Prostate gland (tissue), 2 donors: Measurements from ENCODE around the gene MAP1S.

Experiments
- POLR2A ChIP-seq: fragments of 450-650 bp; IDR thresholded peaks from one replicate; pipeline ENCODE4 v1.6.1; 2016; ENCODE audit warnings: antibody characterized with exemption, mild to moderate bottlenecking
- POLR2AphosphoS5 ChIP-seq: sonication (generic); formaldehyde crosslinking; IDR thresholded peaks from one replicate; pipeline ENCODE4 v1.6.1; 2017; ENCODE audit warnings: antibody characterized with exemption
- TF ChIP-seq, protein P1 (sequence below), 4 experiments: fragments of 200-600 bp in 2 of 4; fragments of 450-650 bp in 2 of 4; sonication (generic) in 2 of 4; IDR thresholded peaks; 1 replicate in 3 of 4; 2 replicates in 1 of 4; pipeline ENCODE4 v1.5.1; 2016 to 2019; ENCODE audit warnings: antibody characterized with exemption in 4 of 4, mild to moderate bottlenecking in 2 of 4, moderate library complexity in 2 of 4

DNA sequence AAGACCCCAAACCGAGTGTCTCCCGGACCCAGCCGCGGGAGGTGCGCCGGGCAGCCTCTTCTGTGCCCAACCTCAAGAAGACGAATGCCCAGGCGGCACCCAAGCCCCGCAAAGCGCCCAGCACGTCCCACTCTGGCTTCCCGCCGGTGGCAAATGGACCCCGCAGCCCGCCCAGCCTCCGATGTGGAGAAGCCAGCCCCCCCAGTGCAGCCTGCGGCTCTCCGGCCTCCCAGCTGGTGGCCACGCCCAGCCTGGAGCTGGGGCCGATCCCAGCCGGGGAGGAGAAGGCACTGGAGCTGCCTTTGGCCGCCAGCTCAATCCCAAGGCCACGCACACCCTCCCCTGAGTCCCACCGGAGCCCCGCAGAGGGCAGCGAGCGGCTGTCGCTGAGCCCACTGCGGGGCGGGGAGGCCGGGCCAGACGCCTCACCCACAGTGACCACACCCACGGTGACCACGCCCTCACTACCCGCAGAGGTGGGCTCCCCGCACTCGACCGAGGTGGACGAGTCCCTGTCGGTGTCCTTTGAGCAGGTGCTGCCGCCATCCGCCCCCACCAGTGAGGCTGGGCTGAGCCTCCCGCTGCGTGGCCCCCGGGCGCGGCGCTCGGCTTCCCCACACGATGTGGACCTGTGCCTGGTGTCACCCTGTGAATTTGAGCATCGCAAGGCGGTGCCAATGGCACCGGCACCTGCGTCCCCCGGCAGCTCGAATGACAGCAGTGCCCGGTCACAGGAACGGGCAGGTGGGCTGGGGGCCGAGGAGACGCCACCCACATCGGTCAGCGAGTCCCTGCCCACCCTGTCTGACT lies 7.9 kb downstream of the MAP1S start:
- TF ChIP-seq POLR2AphosphoS5 = no peak
- TF ChIP-seq, protein P1, sequence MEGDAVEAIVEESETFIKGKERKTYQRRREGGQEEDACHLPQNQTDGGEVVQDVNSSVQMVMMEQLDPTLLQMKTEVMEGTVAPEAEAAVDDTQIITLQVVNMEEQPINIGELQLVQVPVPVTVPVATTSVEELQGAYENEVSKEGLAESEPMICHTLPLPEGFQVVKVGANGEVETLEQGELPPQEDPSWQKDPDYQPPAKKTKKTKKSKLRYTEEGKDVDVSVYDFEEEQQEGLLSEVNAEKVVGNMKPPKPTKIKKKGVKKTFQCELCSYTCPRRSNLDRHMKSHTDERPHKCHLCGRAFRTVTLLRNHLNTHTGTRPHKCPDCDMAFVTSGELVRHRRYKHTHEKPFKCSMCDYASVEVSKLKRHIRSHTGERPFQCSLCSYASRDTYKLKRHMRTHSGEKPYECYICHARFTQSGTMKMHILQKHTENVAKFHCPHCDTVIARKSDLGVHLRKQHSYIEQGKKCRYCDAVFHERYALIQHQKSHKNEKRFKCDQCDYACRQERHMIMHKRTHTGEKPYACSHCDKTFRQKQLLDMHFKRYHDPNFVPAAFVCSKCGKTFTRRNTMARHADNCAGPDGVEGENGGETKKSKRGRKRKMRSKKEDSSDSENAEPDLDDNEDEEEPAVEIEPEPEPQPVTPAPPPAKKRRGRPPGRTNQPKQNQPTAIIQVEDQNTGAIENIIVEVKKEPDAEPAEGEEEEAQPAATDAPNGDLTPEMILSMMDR (IDR thresholded peaks at IDR 0.05) = no peak
- TF ChIP-seq POLR2A = no peak
